AG09319 (cell line): ENCODE data around the gene APP.

Experiments
- DNase-seq: peaks from one replicate; pipeline ENCODE4 v3.0.0-alpha.2; 2010; ENCODE audit warnings: low read depth; ENCODE audit errors: extremely low read depth
- TF ChIP-seq, protein P1 (sequence below): IDR thresholded peaks from 2 replicates; pipeline ENCODE4 v1.5.1; 2011; ENCODE audit warnings: low read depth, mild to moderate bottlenecking, inconsistent platforms, low read length, moderate library complexity

Gene APP

DNA sequence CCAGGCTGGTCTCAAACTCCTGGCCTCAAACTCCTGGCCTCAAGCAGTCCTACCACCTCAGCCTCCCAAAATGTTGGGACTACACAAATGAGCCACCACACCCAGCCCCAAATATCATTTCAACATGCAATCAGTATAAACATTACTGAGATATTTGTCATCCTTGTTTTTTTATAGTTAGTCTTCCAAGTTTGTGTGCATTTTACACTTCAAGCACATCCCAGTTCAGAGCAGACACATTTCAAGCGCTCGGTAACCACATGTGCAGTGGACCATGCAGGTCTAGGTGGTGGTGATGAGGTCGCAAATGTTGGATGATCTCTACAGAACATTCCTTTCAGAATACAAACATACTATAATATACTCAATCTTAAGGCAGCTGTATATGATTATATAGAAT is 23.8 kb upstream of the APP start:
- TF ChIP-seq, protein P1, sequence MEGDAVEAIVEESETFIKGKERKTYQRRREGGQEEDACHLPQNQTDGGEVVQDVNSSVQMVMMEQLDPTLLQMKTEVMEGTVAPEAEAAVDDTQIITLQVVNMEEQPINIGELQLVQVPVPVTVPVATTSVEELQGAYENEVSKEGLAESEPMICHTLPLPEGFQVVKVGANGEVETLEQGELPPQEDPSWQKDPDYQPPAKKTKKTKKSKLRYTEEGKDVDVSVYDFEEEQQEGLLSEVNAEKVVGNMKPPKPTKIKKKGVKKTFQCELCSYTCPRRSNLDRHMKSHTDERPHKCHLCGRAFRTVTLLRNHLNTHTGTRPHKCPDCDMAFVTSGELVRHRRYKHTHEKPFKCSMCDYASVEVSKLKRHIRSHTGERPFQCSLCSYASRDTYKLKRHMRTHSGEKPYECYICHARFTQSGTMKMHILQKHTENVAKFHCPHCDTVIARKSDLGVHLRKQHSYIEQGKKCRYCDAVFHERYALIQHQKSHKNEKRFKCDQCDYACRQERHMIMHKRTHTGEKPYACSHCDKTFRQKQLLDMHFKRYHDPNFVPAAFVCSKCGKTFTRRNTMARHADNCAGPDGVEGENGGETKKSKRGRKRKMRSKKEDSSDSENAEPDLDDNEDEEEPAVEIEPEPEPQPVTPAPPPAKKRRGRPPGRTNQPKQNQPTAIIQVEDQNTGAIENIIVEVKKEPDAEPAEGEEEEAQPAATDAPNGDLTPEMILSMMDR: no peak
- peak; percentile 53 for DNase-seq

DNA sequence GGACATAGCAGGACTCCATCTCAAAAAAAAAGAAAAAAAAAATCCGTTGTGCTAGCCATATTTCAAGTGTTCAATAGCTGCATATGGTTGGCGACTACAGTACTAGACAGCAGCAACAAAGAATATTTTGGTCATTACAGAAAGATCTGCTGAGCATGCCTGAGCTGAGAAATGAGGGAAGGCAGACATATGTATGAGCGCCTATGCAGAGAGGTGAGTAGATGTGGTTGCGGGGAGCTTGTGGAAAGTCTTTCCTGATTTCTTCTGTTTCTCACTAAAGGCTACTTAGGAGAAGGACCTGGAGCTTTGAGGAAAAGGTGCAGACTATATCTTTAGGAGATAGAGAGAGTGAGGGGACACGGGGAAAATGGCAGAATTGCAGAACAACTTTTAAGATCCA is 21.0 kb upstream of the APP start:
- no peak for DNase-seq
- TF ChIP-seq, protein P1: no peak

DNA sequence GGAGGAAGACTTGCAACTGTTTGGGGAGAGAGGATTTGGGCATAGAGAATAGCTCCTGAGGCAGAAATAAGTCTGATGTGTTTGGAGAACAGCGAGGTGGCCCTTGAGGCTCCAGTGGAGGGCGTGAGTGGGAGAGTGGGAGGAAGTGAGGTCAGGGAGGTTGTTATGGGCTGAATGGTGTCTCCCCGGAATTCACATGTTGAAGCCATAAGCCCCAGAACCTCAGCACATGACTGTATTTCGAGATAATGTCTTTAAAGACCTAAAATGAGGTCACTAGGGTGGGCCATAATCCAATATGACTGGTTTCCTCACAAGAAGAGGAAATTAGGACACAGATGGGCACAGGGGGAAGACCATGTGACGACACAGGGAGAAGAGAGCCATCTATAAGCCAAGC is 17.9 kb upstream of the APP start:
- TF ChIP-seq, protein P1: no peak
- DNase-seq: no peak

DNA sequence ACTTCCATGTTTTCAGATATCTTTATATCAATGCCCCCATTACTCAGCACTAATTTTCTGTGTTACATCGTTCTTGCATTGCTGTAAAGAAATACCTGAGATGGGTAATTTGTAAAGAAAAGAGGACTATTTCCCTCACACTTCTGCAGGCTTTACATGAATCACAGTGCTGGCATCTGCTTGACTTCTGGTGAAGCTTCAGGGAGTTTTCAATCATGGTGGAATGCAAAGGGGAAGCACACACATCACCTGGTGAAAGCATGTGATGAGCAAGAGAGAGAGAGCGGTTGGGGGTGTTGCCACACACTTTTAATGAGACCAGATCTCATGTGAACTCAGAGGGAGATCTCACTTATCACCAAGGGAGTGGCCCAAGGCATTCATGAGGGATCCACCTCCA is 14.9 kb upstream of the APP start:
- no peak for DNase-seq

DNA sequence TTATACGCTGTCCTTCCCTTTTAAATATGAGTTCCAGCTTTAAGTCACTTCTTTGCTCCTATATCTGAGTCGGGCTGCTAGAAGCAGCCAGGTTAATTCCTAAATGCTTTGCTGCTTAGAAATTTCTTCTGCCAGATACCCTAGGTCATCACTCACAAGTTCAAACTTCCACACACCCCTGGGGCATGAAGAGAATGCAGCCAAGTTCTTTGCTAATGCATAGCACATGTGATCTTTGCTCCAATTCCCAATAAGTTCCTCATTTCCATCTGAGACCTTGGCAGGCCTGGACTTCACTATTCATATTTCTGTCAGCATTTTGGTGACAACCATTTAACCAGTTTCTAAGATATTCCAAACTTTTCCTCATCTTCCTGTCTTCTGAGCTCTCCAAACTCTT is 14.5 kb upstream of the APP start:
- DNase-seq: no peak
- TF ChIP-seq, protein P1: no peak

More for the DNA sequence above, 14.9 kb upstream of the APP start:
- TF ChIP-seq, protein P1: no peak

DNA sequence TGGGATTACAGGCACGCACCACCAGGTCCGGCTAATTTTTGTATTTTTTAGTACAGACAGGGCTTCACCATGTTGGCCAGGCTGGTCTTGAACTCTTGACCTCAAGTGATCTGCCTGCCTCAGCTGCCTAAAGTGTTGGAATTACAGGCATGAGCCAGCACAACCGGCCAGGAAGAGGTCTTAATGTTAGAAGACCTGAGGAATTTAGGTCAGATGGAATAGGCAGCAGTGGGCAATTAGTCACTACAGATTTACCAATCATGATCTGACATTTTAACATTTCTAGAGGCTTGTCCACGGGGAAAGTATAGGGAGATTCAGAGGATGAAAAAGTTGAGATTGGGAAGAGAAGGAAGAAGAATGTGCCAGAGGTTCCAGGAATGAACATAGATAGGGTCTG is 8.9 kb upstream of the APP start:
- DNase-seq: no peak
- TF ChIP-seq, protein P1: no peak

DNA sequence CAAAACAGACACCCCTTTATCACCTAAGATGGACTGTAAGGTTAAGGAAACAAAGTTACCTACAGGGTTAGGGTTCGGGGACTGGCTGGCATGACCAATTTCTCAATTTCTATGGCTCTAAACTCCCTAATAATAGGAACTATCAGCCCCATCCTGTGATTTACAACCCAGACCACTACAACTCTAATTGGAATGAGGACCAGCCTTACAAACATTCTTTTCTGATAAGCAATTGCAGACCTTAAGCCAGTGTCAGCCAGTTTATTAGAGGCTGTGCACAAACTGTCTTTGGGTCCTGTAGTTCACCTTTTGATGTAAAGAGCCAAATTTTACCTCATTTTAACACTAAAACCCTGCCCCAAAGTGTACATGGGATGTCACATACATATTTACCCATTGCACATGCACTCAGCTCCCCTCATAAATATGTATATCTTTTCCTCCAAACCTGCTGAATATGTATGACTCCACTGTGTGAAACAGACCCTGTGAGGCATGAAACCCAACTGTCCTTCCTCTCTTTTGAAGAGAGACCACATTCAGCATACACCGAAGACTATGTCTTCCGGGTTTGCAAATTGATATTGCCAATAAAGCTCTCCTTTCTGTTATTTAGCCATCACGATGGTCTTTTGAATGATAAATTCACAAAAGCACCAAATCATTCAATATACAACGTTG is 7.3 kb upstream of the APP start:
- TF ChIP-seq, protein P1: no peak
- no peak for DNase-seq
